Astrocyte of the hippocampus (primary cell): ENCODE data around the gene TTC33.
"Not testable (repeated sequence)": the region's sequence is repeated elsewhere in the genome, so short reads cannot be mapped to it uniquely, and the experiment has no call there.

Source experiments
- DNase-seq: peaks from one replicate; pipeline ENCODE4 v3.0.0; 2011; ENCODE audit warnings: low read depth, low spot score

The TTC33 gene

DNA sequence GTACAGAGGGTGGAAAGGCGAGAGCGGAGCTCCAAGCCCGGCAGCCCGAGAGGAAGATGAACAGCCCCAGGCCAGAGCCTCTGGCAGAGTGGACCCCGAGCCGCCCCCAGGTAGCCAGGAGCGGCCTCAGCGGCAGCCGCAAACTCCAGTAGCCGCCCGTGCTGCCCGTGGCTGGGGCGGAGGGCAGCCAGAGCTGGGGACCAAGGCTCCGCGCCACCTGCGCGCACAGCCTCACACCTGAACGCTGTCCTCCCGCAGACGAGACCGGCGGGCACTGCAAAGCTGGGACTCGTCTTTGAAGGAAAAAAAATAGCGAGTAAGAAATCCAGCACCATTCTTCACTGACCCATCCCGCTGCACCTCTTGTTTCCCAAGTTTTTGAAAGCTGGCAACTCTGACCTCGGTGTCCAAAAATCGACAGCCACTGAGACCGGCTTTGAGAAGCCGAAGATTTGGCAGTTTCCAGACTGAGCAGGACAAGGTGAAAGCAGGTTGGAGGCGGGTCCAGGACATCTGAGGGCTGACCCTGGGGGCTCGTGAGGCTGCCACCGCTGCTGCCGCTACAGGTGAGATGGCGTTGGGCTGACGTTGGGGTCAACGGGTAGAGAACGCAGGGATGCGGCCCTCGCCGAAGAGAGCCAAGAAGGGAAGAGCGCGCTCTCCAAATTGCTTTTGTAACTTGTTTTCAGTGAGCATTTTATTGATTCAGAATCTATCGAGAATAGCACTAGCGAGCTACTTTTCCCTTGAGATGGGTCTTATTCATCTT lies 75.7 kb downstream of the TTC33 start, which contains the start of gene PTGER4:
PTGER4 (plus strand) TSS at position 3 of the 769 bp plus-strand sequence. CDS start 1,079 bp downstream, outside the sequence.
- no peak for DNase-seq

DNA sequence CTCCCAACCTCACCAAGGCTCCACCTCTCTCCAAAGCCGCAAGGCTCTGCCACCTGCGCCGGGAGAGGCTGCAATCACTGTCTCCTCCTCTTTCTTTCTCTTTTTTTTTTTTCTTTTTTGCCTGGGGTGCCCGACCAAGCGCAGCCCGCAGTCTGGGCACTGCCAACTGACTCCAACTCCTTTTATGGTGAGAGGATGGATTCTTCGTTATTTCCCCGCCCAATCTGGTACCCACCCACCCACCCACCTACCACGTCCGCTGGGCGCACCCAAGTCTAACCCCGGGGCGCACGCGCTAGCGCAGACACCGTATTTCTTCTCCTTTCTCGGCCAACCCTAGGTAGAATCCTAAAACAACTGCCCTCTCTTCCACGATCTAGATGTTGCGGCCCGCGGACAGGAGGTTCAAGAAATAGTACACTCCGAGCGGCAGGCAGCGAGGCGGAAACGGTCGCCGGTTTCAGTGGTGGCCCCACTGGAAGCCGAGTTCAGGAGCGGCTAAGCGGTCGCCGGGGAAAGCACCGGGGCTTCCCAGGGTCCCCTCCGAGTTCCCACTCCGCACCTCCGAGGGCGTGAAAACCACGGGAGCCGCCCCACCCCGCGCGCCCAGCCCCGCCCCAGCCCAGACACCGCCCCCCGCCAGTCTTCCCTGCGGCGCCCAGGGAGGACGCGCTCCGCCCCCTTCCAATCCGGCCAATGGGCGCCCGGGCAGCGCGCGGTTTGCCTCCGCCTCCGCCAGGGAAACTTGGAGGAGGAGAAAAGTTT lies 76.4 kb downstream of the TTC33 start:
- DNase-seq, result peak; percentile 96

DNA sequence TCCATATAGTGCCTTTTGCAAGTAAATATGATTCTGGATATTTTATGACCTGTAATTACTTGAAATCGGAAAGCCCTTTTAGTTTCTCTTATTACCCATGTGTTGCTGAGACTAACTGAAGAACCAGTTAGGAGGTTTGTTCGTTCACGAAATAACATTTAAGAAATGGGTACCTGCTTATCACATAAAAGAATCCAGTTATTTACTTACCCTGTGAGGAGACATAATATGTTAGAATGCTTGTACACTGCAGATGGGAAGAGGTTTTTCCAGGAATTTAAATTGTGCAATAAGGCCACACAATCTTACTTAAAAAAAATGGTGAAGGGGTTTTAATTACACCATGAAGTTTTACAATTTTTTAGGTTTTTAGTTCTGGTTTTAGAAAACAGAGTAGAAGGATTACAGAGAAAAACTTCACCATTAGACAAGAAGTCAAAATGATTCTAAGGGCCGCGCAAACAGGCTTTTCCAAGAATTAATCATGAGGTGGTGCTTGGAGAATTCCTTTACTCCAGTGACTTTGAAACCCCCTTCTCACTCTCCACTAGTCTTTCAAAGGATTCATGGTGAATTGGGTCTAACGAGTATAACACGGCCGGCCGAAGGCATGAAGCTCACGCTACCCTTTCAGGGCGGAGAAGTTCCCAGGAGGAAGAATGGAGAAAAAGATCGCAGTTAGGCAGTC lies 77.2 kb downstream of the TTC33 start:
- DNase-seq, result no peak

DNA sequence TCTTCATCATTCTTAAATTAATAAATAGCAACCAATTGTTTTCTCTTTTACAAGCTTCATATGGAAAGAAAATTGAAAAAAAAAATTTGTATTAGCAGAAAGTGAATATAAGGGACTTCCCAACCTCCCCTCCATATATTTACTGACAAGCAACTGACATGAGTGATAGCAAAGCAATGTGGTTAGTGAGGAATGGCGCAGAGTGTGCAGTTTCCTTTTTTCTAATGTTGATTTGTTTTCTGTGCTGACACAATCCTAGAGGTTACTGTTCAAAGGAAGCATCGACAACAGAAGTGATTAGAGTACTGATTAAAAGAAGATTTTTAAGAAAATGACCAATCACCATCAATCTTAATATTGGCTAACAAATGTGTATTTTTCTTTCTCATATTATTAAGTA lies 77.7 kb downstream of the TTC33 start:
- DNase-seq, result no peak

DNA sequence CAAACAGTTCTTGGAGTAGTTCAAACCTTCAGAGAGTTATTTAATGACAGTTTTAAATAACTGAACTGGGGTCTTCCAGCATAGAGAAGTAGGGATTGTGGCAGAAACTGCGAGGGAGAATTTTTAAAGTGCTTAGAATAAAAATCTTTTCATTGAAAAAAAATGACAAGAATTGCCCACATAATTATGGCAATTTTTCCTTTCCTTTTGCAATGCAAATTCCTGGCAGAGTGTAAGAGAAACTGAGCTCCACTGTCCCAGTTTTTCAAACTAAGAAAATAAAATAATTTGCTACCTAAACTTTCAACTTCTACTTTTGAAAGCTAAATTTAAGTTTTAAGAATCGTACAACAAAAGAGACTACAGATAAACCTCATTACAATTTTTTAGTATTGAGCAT lies 78.3 kb downstream of the TTC33 start:
- DNase-seq, result no peak

GRCh38 chr5:40676613-40677343 lies 79.0 kb downstream of the TTC33 start:
- DNase-seq, result peak; percentile 86

- DNase-seq, result no peak
Observed at GRCh38 chr5:40675396-40676133, 80.2 kb downstream of the TTC33 start.

- DNase-seq, result no peak
Observed at GRCh38 chr5:40674661-40675235, 81.0 kb downstream of the TTC33 start.

DNA sequence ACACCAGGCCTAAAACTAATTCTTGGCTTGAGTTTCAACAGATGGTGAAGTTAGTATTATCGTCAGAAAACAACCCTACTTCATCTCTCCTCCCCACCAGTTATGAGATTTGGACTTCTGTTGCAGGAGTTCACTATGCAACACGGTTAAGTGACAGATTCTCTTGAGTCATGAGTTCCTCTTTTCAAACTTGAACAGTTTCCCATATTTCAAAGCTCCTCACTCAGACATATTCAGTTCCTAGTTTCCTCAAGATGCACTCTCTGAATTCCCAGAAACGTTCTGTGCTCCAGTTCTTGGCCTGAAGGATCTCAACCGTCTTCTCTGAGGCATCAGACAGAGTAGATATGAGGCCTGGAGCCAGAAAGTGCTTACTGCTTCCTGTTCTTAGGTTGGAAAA lies 83.3 kb downstream of the TTC33 start:
- no peak for DNase-seq

DNA sequence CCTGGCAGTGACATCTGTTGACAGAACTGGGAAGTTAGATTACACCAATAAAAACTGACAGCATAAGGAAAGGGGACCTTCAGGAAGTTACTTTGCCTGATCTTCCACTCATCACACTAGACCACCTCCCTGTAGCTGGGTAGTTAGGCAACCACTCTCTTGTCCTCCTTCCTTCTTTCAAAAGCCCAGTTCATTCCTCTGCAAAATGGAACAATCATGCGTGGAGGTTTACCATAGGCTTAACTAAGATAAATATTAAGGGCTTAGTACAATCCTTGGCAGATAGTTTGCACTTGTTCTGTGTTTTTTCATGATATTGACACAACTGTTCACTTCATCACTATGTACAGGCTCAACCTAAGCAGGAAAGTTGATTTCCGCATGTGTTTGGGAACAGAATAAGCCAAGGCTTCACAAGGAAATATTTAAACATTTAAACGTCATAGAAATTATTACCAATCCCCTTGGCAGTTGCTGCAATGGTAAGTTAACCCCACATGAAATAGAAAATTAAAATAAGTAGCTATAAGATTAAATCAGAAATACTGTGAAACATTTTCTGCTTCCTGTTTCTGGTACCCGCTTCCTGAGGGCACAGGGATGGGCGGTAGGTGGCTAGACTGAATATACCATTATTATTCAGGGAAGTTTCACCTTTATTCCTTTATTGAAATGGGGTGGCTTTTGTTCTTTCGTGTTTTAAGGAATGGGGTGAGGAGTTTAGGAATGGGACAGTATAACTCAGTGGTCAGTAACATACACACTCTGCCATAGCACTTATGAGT lies 86.0 kb downstream of the TTC33 start:
- no peak for DNase-seq

DNA sequence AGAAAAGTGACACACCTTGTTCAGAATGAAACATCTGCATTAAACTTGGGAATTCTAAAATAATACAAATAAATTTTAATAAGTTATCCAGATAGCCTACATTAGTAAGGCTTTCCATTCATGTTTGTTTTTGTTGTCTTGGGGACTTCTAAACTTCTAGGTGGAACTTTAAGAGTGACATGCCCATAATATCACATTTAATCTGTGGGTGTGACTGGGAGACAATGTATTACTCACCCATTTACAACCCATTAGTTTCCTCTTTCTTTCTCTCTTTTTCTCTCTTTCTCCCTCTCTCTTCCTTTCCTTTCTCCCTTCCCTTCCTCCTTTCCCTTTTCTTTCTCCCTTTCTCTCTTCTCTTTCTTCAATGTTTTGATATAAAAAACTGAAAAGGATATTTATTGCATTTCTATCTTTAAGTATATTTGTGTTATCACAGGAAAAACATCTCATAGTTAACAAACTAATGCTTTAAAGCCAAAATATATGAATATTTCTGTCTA lies 88.5 kb downstream of the TTC33 start:
- no peak for DNase-seq

DNA sequence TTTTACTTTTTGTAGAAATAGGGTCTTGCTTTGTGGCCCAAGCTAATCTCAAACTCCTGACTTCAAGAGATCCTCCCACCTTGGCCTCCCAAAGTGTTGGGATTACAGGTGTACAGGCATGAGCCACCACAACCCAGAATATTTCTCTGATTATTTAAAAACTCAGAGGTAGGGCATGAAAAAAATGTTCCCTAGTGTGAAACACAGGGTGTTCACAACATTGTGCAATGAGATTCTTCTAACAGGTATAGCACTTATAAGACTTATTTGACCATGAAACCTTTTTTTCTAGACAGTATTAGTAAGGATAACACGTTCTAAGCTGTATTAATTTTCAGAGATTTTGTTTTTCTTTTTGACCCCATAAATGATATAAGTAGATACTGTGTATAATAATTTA lies 89.1 kb downstream of the TTC33 start:
- no peak for DNase-seq

GRCh38 chr5:40665635-40666298 lies 90.0 kb downstream of the TTC33 start:
- DNase-seq, result no peak

- no peak for DNase-seq
Observed at GRCh38 chr5:40660751-40661150, 95.0 kb downstream of the TTC33 start.

DNA sequence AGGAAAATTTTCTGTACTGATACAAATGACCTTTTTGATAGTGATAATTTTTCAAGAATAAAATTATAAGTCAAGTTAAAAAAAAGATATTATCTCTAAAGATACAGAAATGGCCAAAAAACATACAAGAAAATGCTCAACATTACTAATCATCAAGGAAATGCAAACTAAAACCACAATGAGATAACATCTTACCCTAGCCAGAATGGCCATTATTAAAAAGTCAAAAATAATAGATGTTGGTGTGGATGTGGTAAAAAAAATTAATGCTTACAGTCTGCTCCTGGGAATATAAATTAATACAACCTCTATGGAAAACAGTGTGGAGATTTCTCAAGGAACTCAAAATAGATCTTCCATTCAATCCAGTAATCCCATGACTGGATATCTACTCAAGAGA lies 99.0 kb downstream of the TTC33 start:
- no peak for DNase-seq

DNA sequence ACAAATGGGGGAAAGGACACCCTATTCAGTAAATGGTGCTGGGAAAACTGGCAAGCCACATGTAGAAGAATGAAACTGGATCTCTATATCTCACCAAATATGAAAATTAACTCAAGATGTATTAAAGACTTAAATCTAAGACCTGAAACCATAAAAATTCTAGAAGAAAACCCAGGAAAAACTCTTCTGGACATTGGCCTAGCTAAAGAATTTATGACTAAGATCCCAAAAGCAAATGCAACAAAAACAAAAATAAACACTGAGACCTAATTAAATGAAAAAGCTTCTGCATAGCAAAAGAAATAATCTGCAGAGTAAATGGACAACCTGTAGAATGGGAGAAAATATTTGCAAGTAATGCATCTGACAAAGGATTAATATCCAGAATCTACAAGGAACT lies 99.7 kb downstream of the TTC33 start:
- DNase-seq, result not testable (repeated sequence)

DNA sequence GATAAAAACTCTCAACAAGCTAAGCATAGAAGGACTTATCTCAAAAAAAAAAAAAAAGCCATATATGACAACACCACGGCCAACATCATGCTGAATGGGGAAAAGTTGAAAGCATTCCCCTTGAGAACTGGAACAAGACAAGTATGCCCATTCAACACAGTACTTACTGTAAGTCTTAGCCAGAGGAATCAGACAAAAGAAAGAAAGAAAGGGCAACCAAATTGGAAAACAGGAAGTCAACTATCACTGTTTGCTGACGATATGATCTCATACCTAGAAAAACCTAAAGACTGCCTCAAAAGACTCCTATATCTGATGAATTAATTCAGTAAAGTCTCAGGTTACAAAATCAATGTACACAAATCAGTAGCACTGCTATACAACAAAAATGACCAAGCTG lies 100.6 kb downstream of the TTC33 start:
- DNase-seq, result no peak

- DNase-seq, result no peak
Observed at GRCh38 chr5:40654377-40654991, 101.3 kb downstream of the TTC33 start.
